ENCODE data around the gene ZNF282.
A peak's percentile ranks its signal among the peaks of the same experiment; 100 is the strongest.

Gene ZNF282

GRCh38 chr7:149195180-149196150 is at the start of gene ZNF282:
ZNF282 (plus strand) TSS chr7:149195546; CDS start chr7:149195590, 44 bp downstream.
- DNase-seq (ENCODE audit: low read depth in 4 of 4, low spot score in 1 of 4): peak; percentile 48 to 80 (median 58)

- peak; percentile 58 to 75 (median 63) for DNase-seq (ENCODE audit: low read depth in 4 of 4, low spot score in 1 of 4)
Measured at GRCh38 chr7:149147072-149147751, 48.1 kb upstream of the ZNF282 start, which contains the start of gene ZNF398. ZNF398 (plus strand) TSS chr7:149147453; CDS start chr7:149147743, 290 bp downstream.

GRCh38 chr7:149147752-149148653 is 47.3 kb upstream of the ZNF282 start:
- DNase-seq (ENCODE audit: low read depth in 4 of 4, low spot score in 1 of 4): peak; percentile 18 to 45 (median 38)

GRCh38 chr7:149150981-149151380 is 44.4 kb upstream of the ZNF282 start:
- no peak for DNase-seq (ENCODE audit: low read depth in 4 of 4, low spot score in 1 of 4)

- no peak for DNase-seq (ENCODE audit: low read depth in 4 of 4, low spot score in 1 of 4)
Measured at GRCh38 chr7:149153346-149153745, 42.0 kb upstream of the ZNF282 start.

GRCh38 chr7:149154056-149154455 is 41.3 kb upstream of the ZNF282 start:
- no peak for DNase-seq (ENCODE audit: low read depth in 4 of 4, low spot score in 1 of 4)

- no peak for DNase-seq (ENCODE audit: low read depth in 4 of 4, low spot score in 1 of 4)
Measured at GRCh38 chr7:149156898-149157297, 38.4 kb upstream of the ZNF282 start.

- DNase-seq (ENCODE audit: low read depth in 4 of 4, low spot score in 1 of 4): no peak
Measured at GRCh38 chr7:149161241-149161848, 34.0 kb upstream of the ZNF282 start.

GRCh38 chr7:149166142-149166541 is 29.2 kb upstream of the ZNF282 start:
- DNase-seq (ENCODE audit: low read depth in 4 of 4, low spot score in 1 of 4): no peak

- DNase-seq (ENCODE audit: low read depth in 4 of 4, low spot score in 1 of 4): no peak
Measured at GRCh38 chr7:149166630-149167352, 28.6 kb upstream of the ZNF282 start.

- no peak for DNase-seq (ENCODE audit: low read depth in 4 of 4, low spot score in 1 of 4)
Measured at GRCh38 chr7:149171892-149172533, 23.3 kb upstream of the ZNF282 start.

GRCh38 chr7:149172534-149172920 is 22.8 kb upstream of the ZNF282 start:
- no peak for DNase-seq (ENCODE audit: low read depth in 4 of 4, low spot score in 1 of 4)

- DNase-seq (ENCODE audit: low read depth in 4 of 4, low spot score in 1 of 4): no peak
Measured at GRCh38 chr7:149175150-149175549, 20.2 kb upstream of the ZNF282 start.

GRCh38 chr7:149179241-149179640 is 16.1 kb upstream of the ZNF282 start:
- no peak for DNase-seq (ENCODE audit: low read depth in 4 of 4, low spot score in 1 of 4)

- DNase-seq (ENCODE audit: low read depth in 4 of 4, low spot score in 1 of 4): no peak
Measured at GRCh38 chr7:149180722-149181449, 14.5 kb upstream of the ZNF282 start.

GRCh38 chr7:149181450-149181790 is 13.9 kb upstream of the ZNF282 start:
- DNase-seq (ENCODE audit: low read depth in 4 of 4, low spot score in 1 of 4): no peak

GRCh38 chr7:149184274-149184673 is 11.1 kb upstream of the ZNF282 start:
- no peak for DNase-seq (ENCODE audit: low read depth in 4 of 4, low spot score in 1 of 4)

- no peak for DNase-seq (ENCODE audit: low read depth in 4 of 4, low spot score in 1 of 4)
Measured at GRCh38 chr7:149188213-149188612, 7.1 kb upstream of the ZNF282 start.

Measured in stimulated activated CD4-positive, alpha-beta T cell treated with anti-CD3 and anti-CD28 coated beads, Interleukin-1b, Interleukin-23, amount 100 ng/mL, for 24 hours (primary cell).